Neuron (in vitro differentiated cells): ENCODE data around the gene GRHL1.
"Not testable (repeated sequence)": the region's sequence is repeated elsewhere in the genome, so short reads cannot be mapped to it uniquely, and the experiment has no call there.

Source experiments
- H2AFZ ChIP-seq: one replicate; pipeline ENCODE4 v1.6.1; 2013; ENCODE audit warnings: low read depth, mild to moderate bottlenecking, inconsistent platforms, low read length, moderate library complexity
- H3K27me3 ChIP-seq: one replicate; pipeline ENCODE4 v1.6.1; 2013; ENCODE audit warnings: low read length; ENCODE audit not compliant: insufficient read depth
- H3K36me3 ChIP-seq: one replicate; pipeline ENCODE4 v1.6.1; 2013; ENCODE audit warnings: low read length; ENCODE audit not compliant: insufficient read depth
- H3K4me1 ChIP-seq: one replicate; pipeline ENCODE4 v1.6.1; 2013; ENCODE audit warnings: low read length; ENCODE audit not compliant: insufficient read depth
- H3K4me3 ChIP-seq: 2 replicates; pipeline ENCODE4 v1.5.1; 2013; ENCODE audit warnings: mild to moderate bottlenecking, low read length, moderate library complexity
- H3K9me3 ChIP-seq: one replicate; pipeline ENCODE4 v1.6.1; 2013; ENCODE audit warnings: low read length

Gene GRHL1

GRCh38 chr2:10006236-10007161, 55.0 kb downstream of the GRHL1 start:
- Histone ChIP-seq H2AFZ (no peak overlapping the region), H3K27me3 (no peaks in the 10 kb centered on the region), H3K4me1 (peaks cover 4% of the 10 kb centered on the region), H3K36me3 (no peaks in the 10 kb centered on the region), H3K4me3 (no peak overlapping the region), H3K9me3 (no peaks in the 10 kb centered on the region)

DNA sequence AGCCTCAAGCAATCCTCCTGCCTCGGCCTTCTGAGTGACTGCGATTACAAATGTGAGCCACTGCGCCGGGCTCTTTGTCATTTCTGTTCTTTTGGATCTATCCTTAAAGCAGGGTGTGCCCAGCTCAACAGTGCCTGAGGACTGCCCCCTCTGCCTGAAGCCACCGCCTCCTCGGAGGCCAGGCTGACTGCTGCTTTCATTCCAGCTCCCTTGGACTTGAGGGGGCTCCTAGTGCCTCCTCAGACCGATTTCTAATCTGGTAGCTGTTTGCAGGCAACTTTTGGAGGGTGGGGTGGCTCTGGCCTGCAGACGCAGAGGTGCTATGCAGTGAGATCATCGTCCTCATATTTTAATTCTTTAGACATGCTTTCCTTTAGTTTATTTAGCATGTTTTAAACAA, 55.9 kb downstream of the GRHL1 start:
- Histone ChIP-seq H3K36me3 (no peaks in the 10 kb centered on the region), H2AFZ (no peak overlapping the region), H3K4me3 (no peak overlapping the region), H3K4me1 (peaks cover 4% of the 10 kb centered on the region), H3K9me3 (no peaks in the 10 kb centered on the region), H3K27me3 (no peaks in the 10 kb centered on the region)

DNA sequence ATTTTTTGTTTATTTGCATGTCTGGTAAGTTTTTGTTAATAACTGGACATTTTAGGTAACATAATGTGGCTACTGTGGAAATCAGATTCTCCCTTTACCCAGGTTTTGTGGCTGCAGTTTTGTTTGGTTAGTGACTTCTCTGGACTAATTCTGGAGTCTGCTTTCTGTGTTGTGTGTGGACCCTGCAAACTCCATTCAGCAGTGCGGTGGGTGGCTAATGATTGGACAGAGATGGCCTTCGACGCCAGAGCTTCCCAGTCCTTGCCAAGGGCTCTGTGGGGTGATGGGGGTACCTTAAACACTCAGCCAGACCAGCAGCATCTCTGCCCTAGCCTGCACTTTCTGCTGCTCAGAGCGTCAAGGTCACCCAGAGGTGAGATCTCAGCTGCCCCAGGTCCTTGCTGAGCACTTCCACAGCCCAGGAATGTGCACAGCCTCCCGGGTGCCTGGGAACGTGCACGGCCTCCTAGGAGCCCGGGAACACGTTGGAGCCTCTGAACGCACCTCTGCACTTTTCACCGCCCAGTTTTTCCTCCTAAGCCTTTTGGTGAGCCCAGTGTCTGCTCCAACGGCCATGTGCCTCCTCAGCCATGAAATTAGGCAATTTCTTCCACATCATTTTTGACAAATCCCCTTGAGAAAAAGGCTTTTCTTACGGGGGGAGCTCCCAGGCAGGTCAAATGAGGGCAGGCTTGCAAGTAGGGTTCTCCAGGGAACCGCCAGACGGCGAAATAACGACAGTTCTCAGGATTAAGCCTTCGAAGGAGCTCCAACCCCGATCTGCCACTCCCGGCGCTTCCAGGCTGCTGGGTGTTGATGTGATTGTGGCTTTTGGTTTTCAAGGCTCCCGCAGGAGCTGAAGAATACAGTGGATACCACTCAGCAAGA, 56.7 kb downstream of the GRHL1 start:
- Histone ChIP-seq H3K4me3 (no peak overlapping the region), H2AFZ (no peak overlapping the region), H3K36me3 (no peaks in the 10 kb centered on the region), H3K27me3 (no peaks in the 10 kb centered on the region), H3K9me3 (no peaks in the 10 kb centered on the region), H3K4me1 (peaks cover 4% of the 10 kb centered on the region)

- no peaks in the 10 kb centered on the region for H3K9me3 ChIP-seq
- no peaks in the 10 kb centered on the region for H3K27me3 ChIP-seq
- no peaks in the 10 kb centered on the region for H3K36me3 ChIP-seq
- no peak overlapping the region for H2AFZ ChIP-seq
- H3K4me3 ChIP-seq: no peak overlapping the region
- H3K4me1 ChIP-seq: peaks cover 4% of the 10 kb centered on the region
These were observed 57.3 kb downstream of the GRHL1 start for GRCh38 chr2:10008809-10009176.

GRCh38 chr2:10009271-10009810, 57.8 kb downstream of the GRHL1 start:
- Histone ChIP-seq H3K4me1 (peaks cover 4% of the 10 kb centered on the region), H3K36me3 (no peaks in the 10 kb centered on the region), H3K27me3 (no peaks in the 10 kb centered on the region), H3K9me3 (no peaks in the 10 kb centered on the region), H3K4me3 (no peak overlapping the region), H2AFZ (no peak overlapping the region)

GRCh38 chr2:10009811-10010781, 58.6 kb downstream of the GRHL1 start:
- H2AFZ ChIP-seq: no peak overlapping the region
- no peaks in the 10 kb centered on the region for H3K9me3 ChIP-seq
- no peaks in the 10 kb centered on the region for H3K27me3 ChIP-seq
- peaks cover 4% of the 10 kb centered on the region for H3K4me1 ChIP-seq
- H3K36me3 ChIP-seq: no peaks in the 10 kb centered on the region
- H3K4me3 ChIP-seq: no peak overlapping the region

DNA sequence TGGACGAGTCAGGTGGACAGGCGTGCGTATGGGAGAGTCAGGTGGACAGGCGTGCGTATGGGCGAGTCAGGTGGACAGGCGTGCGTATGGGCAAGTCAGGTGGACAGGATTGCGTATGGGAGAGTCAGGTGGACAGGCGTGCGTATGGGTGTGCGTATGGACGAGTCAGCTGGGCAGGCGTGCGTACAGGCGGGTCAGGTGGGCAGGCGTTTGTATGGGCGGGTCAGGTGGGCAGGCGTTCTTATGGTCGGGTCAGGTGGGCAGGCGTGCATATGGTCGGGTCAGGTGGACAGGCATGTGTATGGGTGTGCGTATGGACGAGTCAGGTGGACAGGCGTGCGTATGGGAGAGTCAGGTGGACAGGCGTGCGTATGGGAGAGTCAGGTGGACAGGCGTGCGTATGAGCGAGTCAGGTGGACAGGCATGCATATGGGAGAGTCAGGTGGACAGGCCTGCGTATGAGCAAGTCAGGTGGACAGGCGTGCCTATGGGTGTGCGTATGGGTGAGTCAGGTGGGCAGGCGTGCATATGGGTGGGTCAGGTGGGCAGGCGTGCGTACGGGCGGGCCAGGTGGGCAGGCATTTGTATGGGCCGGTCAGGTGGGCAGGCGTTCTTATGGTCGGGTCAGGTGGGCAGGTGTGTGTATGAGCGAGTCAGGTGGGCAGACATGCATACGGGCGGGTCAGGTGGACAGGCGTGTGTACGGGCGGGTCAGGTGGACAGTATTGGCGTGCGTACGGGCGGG, 59.5 kb downstream of the GRHL1 start:
- H2AFZ ChIP-seq, H3K36me3 ChIP-seq, H3K4me1 ChIP-seq, H3K4me3 ChIP-seq, H3K27me3 ChIP-seq, H3K9me3 ChIP-seq: not testable (repeated sequence)

DNA sequence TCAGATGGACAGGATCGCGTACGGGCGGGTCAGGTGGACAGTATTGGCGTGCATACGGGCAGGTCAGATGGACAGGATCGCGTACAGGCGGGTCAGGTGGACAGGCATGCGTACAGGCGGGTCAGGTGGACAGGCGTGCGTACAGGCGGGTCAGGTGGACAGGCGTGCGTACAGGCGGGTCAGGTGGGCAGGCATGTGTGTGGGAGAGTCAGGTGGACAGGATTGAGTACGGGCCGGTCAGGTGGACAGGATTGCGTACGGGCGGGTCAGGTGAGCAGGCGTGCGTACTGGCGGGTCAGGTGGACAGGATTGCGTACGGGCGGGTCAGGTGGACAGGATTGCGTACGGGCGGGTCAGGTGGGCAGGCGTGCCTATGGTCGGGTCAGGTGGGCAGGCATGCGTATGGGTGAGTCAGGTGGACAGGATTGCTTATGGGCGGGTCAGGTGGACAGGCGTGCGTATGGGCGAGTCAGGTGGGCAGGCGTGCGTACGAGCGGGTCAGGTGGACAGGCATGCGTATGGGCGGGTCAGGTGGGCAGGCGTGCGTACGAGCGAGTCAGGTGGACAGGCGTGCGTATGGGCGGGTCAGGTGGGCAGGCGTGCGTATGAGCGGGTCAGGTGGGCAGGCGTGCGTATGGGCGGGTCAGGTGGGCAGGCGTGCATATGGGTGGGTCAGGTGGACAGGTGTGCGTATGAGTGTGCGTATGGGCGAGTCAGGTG, 60.3 kb downstream of the GRHL1 start:
- H3K36me3 ChIP-seq, H3K4me1 ChIP-seq, H3K27me3 ChIP-seq, H2AFZ ChIP-seq, H3K9me3 ChIP-seq, H3K4me3 ChIP-seq: not testable (repeated sequence)

DNA sequence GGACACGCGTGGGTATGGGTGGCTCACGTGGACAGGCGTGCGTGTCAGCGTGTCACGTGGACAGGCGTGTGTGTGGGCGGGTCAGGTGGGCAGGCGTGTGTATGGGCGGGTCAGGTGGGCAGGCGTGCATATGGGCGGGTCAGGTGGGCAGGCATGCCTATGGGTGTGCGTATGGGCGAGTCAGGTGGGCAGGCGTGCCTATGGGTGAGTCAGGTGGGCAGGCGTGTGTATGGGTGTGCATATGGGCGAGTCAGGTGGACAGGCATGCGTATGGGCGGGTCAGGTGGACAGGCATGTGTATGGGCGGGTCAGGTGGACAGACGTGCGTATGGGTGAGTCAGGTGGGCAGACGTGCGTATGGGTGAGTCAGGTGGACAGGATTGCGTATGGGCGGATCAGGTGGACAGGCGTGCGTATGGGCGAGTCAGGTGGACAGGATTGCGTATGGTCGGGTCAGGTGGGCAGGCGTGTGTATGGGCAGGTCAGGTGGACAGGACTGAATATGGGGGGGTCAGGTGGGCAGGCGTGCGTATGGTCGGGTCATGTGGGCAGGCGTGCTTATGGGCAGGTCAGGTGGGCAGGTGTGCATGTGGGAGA, 61.0 kb downstream of the GRHL1 start:
- H3K36me3 ChIP-seq, H3K9me3 ChIP-seq, H3K4me3 ChIP-seq, H3K27me3 ChIP-seq, H2AFZ ChIP-seq, H3K4me1 ChIP-seq: not testable (repeated sequence)

DNA sequence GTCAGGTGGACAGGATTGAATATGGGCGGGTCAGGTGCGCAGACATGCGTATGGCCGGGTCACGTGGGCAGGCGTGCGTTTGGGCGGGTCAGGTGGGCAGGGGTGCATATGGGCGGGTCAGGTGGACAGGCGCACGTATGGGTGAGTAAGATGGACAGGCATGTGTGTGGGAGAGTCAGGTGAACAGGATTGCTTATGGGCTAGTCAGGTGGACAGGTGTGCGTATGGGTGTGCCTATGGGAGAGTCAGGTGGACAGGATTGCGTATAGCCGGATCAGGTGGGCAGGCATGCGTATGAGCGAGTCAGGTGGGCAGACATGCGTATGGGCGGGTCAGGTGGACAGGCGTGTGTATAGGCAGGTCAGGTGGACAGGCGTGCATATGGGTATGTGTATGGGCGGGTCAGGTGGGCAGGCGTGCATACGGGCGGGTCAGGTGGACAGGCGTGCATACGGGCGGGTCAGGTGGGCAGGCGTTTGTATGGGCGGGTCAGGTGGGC, 61.5 kb downstream of the GRHL1 start:
- no peaks in the 10 kb centered on the region for H3K36me3 ChIP-seq
- H2AFZ ChIP-seq: no peak overlapping the region
- H3K27me3 ChIP-seq: peaks cover 2% of the 10 kb centered on the region
- peaks cover 2% of the 10 kb centered on the region for H3K9me3 ChIP-seq
- no peaks in the 10 kb centered on the region for H3K4me1 ChIP-seq
- H3K4me3 ChIP-seq: no peak overlapping the region

DNA sequence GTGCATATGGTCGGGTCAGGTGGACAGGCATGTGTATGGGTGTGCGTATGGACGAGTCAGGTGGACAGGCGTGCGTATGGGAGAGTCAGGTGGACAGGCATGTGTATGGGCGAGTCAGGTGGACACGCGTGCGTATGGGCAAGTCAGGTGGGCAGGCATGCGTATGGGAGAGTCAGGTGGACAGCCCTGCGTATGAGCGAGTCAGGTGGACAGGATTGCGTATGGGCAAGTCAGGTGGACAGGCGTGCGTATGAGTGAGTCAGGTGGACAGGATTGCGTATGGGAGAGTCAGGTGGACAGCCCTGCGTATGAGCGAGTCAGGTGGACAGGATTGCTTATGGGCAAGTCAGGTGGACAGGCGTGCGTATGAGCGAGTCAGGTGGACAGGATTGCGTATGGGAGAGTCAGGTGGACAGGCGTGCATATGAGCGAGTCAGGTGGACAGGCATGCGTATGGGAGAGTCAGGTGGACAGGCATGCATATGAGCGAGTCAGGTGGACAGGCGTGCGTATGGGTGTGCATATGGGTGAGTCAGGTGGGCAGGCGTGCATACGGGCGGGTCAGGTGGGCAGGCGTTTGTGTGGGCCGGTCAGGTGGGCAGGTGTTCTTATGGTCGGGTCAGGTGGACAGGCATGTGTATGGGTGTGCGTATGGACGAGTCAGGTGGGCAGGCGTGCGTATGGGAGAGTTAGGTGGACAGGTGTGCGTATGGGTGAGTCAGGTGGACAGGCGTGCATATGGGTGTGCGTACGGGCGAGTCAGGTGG, 62.3 kb downstream of the GRHL1 start:
- not testable (repeated sequence) for H3K27me3 ChIP-seq, H3K9me3 ChIP-seq, H3K36me3 ChIP-seq, H3K4me3 ChIP-seq, H3K4me1 ChIP-seq, H2AFZ ChIP-seq
